Effector CD4-positive, alpha-beta T cell (primary cell): Measurements from ENCODE around the gene CCL3.
"Not testable (repeated sequence)": the region's sequence is repeated elsewhere in the genome, so short reads cannot be mapped to it uniquely, and the experiment has no call there.

Experiments used
- DNase-seq: peaks from one replicate; pipeline ENCODE4 v3.0.0-alpha.2; 2020

Gene CCL3

DNA sequence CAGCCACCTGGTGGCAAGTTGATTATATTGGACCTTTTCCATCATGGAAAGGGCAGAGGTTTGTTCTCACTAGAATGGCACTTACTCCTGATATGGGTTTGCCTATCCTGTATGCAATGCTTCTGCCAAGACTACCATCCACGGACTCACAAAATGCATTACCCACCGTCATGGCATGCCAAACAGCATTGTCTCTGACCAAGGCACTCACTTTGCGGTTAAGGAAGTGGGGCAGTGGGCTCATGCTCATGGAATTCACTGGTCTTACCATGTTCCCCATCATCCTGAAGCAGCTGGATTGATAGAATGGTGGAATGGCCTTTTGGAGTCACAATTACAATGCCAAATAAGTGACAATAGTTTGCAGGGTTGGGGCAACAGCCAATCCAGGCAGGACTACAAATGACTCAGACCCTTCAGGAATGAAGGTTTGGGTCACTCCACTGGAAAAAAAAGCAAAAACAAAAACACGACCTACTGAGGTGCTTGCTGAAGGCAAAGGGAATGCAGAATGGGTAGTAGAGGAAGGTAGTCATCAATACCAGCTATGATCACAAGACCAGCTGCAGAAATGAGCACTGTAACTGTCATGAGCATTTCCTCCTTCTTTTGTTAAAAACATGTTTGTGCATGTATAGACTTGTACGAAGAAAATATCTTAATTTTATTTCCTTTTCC is 25.2 kb upstream of the CCL3 start:
- not testable (repeated sequence) for DNase-seq

DNA sequence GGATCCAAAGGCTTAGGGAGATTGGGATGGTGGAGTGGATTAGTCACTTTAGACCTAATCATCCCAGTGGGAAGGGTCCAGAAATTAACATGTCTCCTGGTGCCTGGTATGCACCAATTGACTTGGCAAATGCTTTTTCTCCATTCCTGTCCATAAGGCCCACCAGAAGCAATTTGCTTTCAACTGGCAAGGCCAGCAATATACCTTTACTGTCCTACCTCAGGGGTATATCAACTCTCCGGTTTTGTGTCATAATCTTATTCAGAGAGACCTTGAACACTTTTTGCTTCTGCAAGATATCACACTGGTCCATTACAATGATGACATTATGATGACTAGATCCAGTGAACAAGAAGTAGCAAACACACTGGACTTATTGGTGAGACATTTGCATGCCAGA is 23.2 kb upstream of the CCL3 start:
- not testable (repeated sequence) for DNase-seq

DNA sequence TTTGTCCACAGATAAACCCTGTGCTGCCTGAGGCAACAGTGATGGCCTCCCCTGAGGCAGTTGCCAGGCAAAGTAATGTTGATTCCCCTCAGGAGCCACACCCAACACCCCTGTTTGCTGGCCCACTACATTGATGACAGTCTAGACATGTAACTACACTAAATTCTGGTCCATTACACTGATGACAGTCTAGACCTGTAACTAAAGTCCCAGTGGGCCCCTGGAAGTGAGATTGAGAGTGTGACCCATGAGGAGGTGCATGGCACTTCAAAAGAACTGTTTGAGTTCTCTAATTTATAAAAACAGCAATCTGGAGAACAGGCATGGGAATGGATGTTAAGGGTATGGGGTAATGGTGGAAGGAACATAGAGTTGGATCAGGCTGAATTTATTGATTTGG is 22.6 kb upstream of the CCL3 start:
- no peak for DNase-seq

DNA sequence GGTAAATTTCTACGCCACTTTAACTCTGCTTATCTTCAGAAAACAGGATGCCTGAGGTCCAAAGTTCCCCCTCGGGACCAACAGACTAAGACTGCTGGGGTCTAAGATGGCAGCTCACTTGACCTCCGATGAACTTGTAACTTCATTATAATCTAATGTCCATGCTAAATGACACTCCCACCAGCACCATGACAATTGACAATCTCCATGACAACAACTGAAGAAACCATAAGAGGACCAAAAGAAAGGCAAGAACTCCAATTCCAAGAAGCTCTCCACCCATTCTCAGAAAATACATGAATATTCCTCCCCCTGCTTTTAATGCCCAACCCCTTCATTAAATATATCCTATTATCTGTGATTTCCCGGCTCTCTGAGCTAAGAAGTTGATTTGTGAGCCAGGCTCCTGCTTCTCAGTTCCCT is 21.1 kb upstream of the CCL3 start:
- no peak for DNase-seq

DNA sequence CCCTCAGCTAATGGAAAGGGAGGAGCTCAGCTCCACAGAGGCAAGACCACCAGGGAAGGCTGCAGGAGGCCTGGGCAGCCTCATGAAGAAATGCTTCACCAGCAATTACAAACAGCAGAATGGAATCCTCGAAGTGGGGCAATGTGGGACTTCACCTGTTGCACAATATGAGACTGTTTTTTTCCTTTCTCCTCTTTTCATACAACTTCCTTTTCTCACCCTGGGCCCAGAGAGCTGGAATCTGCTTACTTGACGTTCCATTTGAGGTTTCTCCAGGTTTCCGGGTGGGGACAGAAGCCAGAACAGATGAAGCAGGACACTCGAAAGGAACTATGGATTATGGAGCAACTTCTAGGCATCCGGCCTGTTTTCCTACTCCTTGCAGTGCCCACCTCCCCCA is 18.3 kb upstream of the CCL3 start:
- DNase-seq = not testable (repeated sequence)

DNA sequence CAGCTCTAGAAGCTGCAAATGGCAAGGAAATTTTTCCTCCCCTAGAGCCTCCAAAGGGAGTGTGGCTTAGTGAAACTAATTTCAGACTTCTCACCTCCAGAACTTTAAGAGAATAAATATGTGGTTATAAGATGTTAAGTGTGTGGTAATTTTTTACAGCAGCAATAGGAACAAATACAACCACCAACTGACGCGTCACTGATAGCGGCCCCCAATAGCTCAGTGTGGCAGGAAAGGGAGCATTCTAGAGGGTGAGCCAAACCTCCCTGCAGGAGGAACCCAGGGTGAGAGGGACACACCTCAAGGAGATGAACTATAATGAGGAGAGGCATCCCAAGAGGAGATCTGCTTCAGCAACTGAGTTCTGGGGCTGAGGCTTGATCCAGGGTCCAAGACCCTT is 17.7 kb upstream of the CCL3 start:
- no peak for DNase-seq

DNA sequence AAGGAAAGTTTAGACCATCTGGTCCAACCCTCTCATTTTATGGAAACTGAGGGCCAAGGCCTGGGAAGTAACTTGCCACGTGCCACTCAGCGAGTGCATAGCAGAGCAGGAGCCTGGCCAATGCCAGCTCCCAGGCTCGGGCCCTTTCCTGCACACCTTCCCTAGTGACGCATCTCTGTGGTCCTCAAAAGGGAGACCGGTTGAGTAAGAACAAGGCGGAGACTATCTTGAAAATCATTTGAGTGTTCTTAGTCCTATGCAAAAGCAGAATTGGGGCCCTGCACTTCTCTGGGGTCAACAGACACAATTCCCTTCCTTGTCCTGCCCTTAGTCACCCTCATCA is 16.5 kb upstream of the CCL3 start:
- DNase-seq = no peak

DNA sequence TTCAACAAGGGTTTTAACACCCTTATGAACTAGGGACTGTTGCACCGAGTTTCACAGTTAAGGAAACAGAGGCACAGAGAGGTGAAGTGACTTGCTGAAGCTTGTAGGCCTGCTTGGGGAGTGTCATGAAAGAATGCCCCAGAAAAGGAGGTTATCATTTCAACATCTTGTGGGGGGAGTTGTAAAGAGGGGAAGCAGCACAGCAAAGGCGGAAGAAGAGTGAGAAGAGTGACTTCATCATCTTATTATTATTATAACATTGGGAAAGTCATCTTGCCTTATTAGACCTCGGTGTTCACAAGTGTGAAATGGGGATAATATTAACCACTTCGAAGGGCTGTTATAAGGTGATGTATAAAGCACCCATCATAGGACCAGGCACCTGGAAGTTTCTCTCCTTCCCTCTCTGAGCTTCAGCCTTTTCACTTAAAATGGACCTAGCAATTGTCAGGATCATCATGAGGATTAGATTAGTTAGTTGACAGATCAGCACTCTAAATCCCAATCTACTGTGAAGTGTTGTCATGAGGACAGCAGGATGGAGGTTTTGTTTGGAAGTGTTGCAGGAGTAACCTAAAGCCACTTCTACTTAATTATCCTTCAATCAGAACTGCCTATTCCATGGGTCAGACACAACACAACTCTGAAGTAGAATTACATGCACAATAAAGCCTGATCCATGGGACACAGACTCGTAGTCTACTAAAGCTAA is 16.0 kb upstream of the CCL3 start:
- no peak for DNase-seq

DNA sequence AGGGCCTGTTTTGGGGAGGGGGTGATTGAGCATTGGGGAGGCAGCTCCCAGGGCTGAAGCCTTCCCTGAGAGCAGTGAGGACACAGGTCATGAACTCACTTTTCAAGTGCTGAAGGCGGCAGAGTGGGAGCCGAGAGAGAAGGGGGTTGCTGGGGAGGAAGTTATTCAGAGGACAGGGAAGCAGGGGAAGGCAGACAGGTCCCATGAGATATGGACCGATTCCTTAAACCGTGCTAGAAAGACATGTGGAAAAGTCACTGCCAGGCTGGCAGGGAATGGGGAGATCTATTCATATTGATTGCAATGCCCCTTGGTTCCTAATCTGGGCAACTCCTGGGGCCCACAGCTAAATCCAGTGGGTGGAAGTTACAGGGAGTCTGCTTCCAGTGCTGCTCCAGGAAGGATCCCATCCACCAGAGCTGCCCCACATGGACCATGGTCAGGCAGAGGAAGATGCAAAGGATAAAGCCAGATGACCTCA is 14.8 kb upstream of the CCL3 start:
- no peak for DNase-seq

DNA sequence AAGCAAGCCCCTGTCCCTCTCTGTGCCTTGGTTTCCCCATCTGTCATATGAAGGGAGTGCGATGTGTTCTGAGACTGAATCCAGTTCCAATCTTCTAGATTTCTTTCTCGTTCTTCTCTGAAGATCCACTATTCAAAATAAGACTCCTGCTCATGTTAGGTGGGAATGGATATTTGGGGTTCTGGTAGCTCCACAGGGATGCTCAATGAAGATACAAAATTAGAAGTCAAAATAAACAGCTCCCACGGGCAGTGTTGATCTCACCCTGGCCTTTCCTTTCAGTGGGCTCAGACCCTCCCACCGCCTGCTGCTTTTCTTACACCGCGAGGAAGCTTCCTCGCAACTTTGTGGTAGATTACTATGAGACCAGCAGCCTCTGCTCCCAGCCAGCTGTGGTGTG is 14.3 kb upstream of the CCL3 start:
- DNase-seq = not testable (repeated sequence)

DNA sequence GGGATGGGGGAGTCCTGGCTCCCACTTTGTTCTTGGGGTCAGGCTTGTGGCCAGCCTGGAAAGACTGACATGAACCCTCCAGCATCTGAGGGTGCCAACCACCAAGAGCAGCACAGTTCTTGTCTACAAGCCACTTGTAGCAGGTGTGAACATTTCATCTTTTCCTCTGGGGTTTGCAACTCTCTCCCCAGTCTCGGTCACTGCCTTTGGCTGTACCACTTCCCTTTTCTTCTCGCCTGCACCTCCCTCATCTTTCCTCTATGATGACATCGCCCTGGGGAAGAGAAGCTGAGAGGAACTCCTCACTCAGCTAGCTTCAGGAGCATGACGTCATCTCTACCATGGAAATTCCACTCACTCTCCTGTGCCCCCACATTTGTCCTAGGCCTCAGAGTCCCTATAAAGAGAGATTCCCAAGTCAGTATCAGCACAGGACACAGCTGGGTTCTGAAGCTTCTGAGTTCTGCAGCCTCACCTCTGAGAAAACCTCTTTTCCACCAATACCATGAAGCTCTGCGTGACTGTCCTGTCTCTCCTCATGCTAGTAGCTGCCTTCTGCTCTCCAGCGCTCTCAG is 13.5 kb upstream of the CCL3 start, which contains the start of gene CCL4:
TSS of gene CCL4 (plus strand) at position 427 of the 575 bp plus-strand sequence. CDS start at position 506, 79 bp downstream.
- not testable (repeated sequence) for DNase-seq

DNA sequence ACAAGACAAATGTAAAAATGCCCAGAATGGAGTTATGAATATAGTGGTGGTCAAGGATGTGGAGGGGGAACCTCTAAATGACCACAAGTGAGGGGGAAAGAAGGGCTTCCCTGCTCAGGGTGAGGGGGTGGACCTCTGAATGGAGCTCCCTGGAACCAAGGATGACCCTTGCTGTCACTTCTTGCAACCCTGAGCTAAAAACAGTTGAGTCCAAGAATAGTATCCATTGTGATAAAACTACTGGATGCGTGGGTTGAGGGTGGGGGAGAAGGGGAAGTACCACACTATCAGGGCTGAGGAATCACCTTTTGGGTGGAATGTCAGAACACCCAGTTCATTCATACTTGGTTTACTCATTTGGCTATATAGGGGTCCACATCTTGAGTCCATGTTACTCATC is 9.1 kb upstream of the CCL3 start:
- not testable (repeated sequence) for DNase-seq

DNA sequence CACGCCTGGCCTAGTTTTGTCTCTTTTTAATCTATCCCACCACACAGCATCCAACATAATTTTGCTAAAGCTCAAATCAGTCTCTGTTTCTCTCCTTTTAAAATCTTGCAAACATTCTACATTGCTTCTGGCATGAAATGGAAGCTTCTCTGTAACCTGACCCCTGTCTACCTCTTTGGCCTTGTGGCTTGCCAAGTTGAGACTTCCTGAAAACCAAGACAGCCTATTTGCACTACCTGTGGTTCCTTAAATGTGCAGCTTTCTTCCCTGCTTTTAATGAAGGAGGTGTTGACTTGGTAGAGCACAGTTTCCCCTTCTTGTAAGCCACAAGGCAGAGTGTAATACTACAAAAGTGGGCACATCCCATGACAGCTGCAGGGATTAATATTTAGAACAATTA is 6.0 kb upstream of the CCL3 start:
- DNase-seq = no peak

DNA sequence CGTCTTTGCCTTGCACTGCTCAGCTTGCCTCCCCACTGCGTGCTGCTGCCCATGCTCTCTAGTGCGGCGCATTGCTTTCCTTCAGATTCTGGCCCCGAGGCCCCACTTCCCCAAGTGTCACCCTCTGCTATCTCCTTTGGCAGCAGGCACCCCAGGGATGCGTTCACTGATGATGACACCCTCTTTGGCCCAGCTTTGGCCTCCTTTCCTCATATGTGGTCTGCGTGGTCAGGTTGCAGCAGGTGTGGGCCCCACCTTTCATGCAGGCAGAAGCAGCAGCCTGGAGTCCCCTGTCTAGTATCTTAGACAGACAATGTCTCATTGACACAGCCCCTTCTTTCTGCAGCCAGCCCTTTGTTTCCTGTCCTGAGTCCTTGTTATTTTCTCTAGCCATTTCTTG is 4.8 kb upstream of the CCL3 start:
- DNase-seq = no peak

DNA sequence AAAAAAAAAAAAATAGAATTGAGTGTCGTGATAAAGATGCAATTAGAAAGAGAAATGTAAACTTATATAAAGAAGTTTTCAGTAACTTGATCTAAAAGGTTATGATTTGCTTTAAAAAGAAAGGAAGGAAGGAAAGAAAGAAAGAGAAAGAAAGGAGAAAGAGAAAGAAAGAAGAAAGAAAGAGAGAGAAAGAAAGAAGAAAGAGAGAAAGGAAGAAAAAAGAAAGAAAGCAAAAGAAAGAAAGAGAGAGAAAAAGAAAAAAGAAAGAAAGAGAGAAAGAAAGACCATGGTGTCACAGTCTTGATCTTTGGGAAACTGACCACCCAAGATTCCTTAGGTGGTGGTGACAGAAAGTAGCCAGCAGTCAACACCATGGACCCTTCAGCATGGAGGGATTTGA is 4.3 kb upstream of the CCL3 start:
- DNase-seq = no peak

DNA sequence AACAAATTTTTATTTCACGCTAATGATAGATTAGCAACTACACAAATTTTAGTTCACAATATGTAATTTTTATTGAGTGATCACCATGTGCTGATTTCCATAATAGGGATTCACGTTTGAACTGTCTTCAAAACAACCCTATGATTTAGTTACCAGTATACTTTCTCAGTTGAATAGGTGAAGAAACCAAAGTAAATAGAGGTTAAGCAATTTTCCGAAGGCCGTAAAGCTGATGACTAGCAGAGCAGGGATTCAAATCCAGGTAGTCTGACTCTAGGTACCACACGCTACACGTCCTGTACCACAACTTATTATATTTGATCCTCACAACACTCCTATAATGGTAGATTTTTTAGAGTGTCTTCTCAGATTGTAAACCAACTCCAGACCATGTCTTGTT is 2.8 kb upstream of the CCL3 start:
- not testable (repeated sequence) for DNase-seq

DNA sequence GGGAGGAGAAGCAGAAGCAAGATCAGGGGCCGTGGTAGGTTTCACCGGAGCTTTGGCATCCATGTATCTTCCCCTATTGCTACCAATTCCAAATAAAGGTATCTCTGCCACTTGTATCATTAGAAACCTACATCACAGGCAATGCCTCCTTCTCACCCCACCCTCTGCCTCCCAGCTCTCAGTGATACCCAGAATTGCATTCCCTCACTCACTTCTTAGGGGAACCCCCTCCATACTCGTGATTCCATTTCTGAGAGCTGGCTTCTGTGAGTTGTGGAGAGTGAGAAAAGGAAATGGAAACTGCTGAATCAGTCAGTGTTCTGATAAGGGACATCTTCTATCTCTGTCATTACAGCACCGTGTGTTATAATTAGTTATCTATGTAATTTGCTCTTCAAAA is 2.3 kb upstream of the CCL3 start:
- DNase-seq = no peak

DNA sequence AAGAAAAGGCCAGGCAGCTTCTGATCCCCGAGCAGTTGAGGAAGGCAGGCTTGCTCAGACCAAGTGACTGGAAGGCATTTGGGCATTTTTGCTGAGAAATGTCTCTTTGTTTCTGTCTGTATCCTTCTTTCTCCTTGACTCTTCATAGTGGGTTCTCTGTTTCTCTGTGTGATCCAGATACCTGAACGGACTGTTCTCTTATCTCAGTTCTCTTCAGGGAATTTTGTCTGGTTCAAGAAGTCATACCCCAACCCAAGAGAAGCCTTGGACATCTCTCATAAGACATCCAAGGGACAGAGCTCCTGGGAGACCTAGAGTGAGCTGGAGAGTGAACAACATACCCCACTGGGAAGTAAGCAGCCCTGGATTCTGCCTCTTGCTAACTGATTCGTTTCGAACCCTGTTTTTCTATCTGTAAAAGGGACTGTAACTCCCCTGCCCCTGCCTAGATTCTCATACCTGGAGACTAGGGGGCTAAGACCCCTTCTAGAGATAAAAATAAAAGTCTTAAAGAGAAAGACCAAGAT is 541 bp downstream of the CCL3 start:
- no peak for DNase-seq

DNA sequence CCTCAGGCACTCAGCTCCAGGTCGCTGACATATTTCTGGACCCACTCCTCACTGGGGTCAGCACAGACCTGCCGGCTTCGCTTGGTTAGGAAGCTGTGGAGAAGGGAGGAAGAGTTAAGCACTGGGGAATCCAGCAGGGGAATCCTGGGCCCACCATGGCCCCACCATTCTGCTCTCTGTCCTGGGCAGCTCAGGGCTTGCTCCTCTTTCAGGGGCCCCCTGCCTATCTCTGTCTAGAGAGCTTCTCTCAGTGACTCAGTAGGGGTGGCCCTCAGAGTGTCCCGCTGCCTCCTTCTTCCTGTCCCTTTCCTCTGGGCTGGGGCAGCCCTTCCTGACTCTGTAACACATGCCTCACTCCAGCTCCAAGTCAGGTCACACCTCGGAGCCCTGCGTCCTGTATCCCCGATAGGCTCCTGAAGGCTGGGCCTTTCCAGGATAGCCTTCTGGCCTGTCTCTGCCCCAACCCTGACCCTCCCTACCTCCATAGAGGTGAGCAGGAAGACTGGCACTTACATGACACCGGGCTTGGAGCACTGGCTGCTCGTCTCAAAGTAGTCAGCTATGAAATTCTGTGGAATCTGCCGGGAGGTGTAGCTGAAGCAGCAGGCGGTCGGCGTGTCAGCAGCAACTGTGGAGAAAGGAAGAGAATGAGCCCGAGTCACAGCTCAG is 1.1 kb downstream of the CCL3 start:
- DNase-seq = no peak

DNA sequence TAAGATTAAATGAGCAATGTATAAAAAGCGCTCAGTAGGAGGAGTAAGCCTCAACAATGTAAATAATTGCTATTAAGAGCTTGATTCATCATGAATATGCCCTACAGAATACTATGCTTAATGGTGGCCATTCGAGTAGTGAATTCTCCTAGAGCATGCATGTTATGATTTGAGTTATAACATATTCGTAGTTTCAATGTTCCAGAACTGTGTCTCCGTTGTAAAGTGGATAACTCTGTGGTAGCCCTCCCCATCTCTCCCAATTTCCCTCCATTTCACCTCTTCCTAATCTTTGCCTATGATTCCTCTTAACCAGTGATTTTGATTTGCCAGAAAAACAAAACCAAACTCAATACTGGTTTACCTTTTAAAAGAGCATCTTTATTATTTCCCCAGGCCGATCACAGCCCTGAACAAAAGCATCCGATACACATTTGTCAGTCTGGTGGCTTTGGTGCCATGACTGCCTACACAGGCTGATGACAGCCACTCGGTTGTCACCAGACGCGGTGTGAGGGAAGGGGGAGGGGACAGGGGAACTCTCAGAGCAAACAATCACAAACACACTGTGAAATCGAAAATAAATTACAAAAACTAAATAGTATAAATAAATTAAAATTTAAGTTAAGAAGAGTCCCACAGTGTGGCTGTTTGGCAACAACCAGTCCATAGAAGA is 1.9 kb downstream of the CCL3 start:
- DNase-seq = not testable (repeated sequence)

DNA sequence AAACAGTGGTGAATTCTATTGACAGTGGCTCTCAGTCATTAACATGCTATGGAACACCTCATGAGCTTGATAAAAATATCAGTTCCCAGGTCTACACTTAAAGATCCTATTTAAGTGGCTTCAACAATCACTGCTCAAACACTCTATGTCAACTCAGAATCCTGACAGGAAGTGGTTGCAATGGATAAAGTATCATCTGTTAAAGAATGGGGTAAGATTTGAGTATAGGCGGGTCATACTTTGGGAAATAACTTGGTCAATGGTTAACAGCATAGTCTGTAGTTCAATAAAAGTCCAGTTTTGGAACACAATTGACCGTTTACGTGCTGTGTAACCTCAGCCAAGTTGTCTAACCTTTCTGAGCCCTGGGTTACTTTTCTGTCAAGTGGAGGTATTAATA is 2.5 kb downstream of the CCL3 start:
- not testable (repeated sequence) for DNase-seq

DNA sequence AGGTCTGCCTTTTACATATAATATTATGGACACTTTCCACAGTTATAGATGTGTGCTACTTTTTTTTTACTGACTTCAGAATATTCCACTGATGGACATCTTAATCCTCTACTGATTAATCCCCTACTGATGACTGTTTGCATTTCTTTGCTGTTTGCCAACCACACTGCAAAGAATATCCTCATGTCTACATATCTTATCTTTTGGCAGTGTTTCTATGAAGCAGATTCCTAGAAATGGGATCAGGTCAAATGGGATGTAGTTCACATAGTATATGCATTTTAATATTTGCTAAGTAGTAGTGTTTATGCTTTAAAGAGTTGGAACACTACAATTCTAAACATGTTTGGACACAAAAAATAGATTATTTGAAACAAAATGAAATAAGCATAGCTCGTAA is 3.2 kb downstream of the CCL3 start:
- no peak for DNase-seq

DNA sequence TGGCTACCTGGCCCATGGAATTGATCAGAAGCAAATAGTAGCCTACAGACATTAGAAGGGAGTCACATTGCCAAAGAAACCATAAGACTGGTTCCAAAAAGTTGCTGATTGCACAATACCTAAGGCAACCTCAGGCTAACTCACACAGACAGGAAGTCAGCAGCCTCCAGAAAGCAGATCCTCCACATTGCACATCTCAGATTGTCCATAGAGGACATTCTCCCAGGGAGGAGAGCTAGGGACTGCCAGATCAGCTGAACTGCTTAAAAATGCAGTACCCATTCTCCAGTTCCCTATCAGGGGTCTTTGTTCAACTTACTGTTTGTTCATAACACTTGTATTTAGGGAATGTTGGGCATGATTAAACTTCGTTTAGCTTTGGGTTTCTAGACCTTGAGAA is 4.2 kb downstream of the CCL3 start:
- no peak for DNase-seq
